HepG2 (cell line): ENCODE measurements around the gene ARL4D. TPM values are rescaled to one million over a fixed set of nuclear protein-coding genes. Genes with fewer than 3 reads are reported as not detected.

Source experiments
- ATAC-seq: fragments of 200-7000 bp; cut with Tn5 transposase; 3 replicates; pipeline ENCODE4 v1.9.1; 2020; ENCODE audit warnings: mild to moderate bottlenecking, moderate library complexity
- BruUV-seq: library from RNA; stranded (reverse); fragments of 400-500 nt; replicated peaks from 2 replicates; lab custom pipeline; 2021; lab: Mats Ljungman, UMichigan
- CTCF ChIA-PET: fragments of 300-600 bp; formaldehyde crosslinking; extraction: SDS; loops from one replicate; lab custom pipeline; 2021; ENCODE audit warnings: low total read pairs, inconsistent platforms, low intra/inter-chr PET ratio; lab: Yijun Ruan, JAX
- POLR2A ChIA-PET: fragments of 350-600 bp; sonication (Branson Sonifier 250); formaldehyde crosslinking; loops from one replicate; lab custom pipeline; 2020; ENCODE audit warnings: antibody characterized with exemption, inconsistent platforms; lab: Yijun Ruan, JAX
- DNase-seq: peaks from one replicate; pipeline ENCODE4 v3.0.0-alpha.2; 2015; ENCODE audit warnings: low spot score
- FAIRE-seq: peaks from 3 replicates; lab custom pipeline; 2011; peaks lifted over from hg19 to GRCh38; lab: Jason Lieb, UNC
- H2AFZ ChIP-seq: one replicate; pipeline ENCODE4 v1.6.1; 2011; ENCODE audit warnings: low read length, inconsistent platforms
- H3K27ac ChIP-seq: fragments of 300-600 bp; 3 replicates; pipeline ENCODE4 v1.8.0; 2011; ENCODE audit warnings: mixed run types, mild to moderate bottlenecking, mixed read lengths, low read length, inconsistent platforms; ENCODE audit not compliant: insufficient read depth; ENCODE audit errors: extremely low read length
- H3K27me3 ChIP-seq, 2 experiments: fragments of 200-600 bp in 1 of 2; 2 replicates in 1 of 2; 3 replicates in 1 of 2; pipeline versions ENCODE4 v1.6.0 to v1.8.0; 2011; ENCODE audit warnings: low read length in 2 of 2, mild to moderate bottlenecking in 2 of 2, moderate library complexity in 2 of 2, inconsistent platforms in 1 of 2; ENCODE audit not compliant: insufficient read depth in 2 of 2, control insufficient read depth in 1 of 2
- H3K36me3 ChIP-seq, 2 experiments: fragments of 200-600 bp in 1 of 2; replicated peaks in 1 of 2; 2 replicates in 1 of 2; 3 replicates in 1 of 2; pipeline versions ENCODE4 v1.5.1 to v1.8.0; 2011; ENCODE audit warnings: low read length in 2 of 2, inconsistent platforms in 1 of 2; ENCODE audit not compliant: insufficient read depth in 2 of 2, control insufficient read depth in 1 of 2
- H3K4me1 ChIP-seq: 2 replicates; pipeline ENCODE4 v1.5.1; 2012; ENCODE audit warnings: low read length, inconsistent platforms; ENCODE audit not compliant: insufficient read depth
- H3K4me2 ChIP-seq: 2 replicates; pipeline ENCODE4 v1.6.0; 2011; ENCODE audit warnings: low read depth, low read length, inconsistent platforms
- H3K4me3 ChIP-seq, 3 experiments: fragments of 200-600 bp in 1 of 3; sonication (generic), shearing (Covaris generic) in 1 of 3; replicated peaks in 1 of 3; 2 replicates each; pipeline ENCODE4 v1.5.1; 2011 to 2016; ENCODE audit warnings: low read length in 3 of 3, inconsistent platforms in 2 of 3, low read depth in 2 of 3, mild to moderate bottlenecking in 2 of 3, control low read depth in 1 of 3, mixed read lengths in 1 of 3; ENCODE audit not compliant: insufficient read depth in 1 of 3
- H3K79me2 ChIP-seq: one replicate; pipeline ENCODE4 v1.6.1; 2011; ENCODE audit warnings: low read length, inconsistent platforms; ENCODE audit not compliant: insufficient read depth
- H3K9ac ChIP-seq: 2 replicates; pipeline ENCODE4 v1.6.0; 2011; ENCODE audit warnings: mild to moderate bottlenecking, low read depth, low read length, inconsistent platforms; ENCODE audit not compliant: insufficient read depth
- H3K9me3 ChIP-seq: 2 replicates; pipeline ENCODE4 v1.5.1; 2012; ENCODE audit warnings: mild to moderate bottlenecking, low read length
- H4K20me1 ChIP-seq: 2 replicates; pipeline ENCODE4 v1.6.0; 2011; ENCODE audit warnings: inconsistent platforms, mild to moderate bottlenecking, low read length, moderate library complexity; ENCODE audit not compliant: insufficient read depth
- ARID2 ChIP-seq: sonication (generic); formaldehyde crosslinking; IDR thresholded peaks from 2 replicates; pipeline ENCODE4 v1.8.1; 2022; ENCODE audit warnings: mild to moderate bottlenecking, missing genetic modification reagents, borderline replicate concordance
- ARNT2 ChIP-seq: sonication (generic); formaldehyde crosslinking; IDR thresholded peaks from 2 replicates; pipeline ENCODE4 v1.8.0; 2022; ENCODE audit warnings: mild to moderate bottlenecking, low read depth, missing genetic modification reagents, moderate library complexity
- EHMT2 ChIP-seq: fragments of 200-600 bp; sonication (generic); IDR thresholded peaks from 2 replicates; pipeline ENCODE4 v1.7.0; 2017; ENCODE audit warnings: antibody characterized with exemption, low read depth, low read length, borderline replicate concordance
- GTF3A ChIP-seq: sonication (generic); formaldehyde crosslinking; conservative IDR thresholded peaks from 2 replicates; pipeline ENCODE4 v1.4.0; 2020; ENCODE audit warnings: mild to moderate bottlenecking, missing genetic modification reagents
- HCFC1 ChIP-seq: fragments of 150-350 bp; IDR thresholded peaks from 2 replicates; pipeline ENCODE4 v1.6.1; 2014; ENCODE audit warnings: low read depth, low read length
- KAT7 ChIP-seq: IDR thresholded peaks from 2 replicates; pipeline ENCODE4 v1.6.1; 2018; ENCODE audit warnings: borderline replicate concordance, missing compliant biosample characterization
- NCOA5 ChIP-seq: sonication (generic); formaldehyde crosslinking; IDR thresholded peaks from 2 replicates; pipeline ENCODE4 v1.4.0; 2020; ENCODE audit warnings: missing genetic modification reagents
- POLR2AphosphoS5 ChIP-seq: IDR thresholded peaks from 2 replicates; pipeline ENCODE4 v1.6.1; 2012; ENCODE audit warnings: low read depth, low read length
- RARA ChIP-seq: IDR thresholded peaks from 2 replicates; pipeline ENCODE4 v1.6.1; 2016; ENCODE audit warnings: missing genetic modification reagents, missing compliant biosample characterization
- RBFOX2 ChIP-seq: fragments of 200-400 bp; formaldehyde crosslinking; IDR thresholded peaks from 2 replicates; pipeline ENCODE4 v1.6.1; 2017; ENCODE audit warnings: low read depth, mild to moderate bottlenecking, low read length
- SAP130 ChIP-seq: IDR thresholded peaks from 2 replicates; pipeline ENCODE4 v1.6.1; 2016; ENCODE audit warnings: low read depth
- TCF12 ChIP-seq, 2 experiments: fragments of 450-650 bp in 1 of 2; sonication (generic) in 1 of 2; formaldehyde crosslinking in 1 of 2; IDR thresholded peaks; 2 replicates each; pipeline versions ENCODE4 v1.6.1 to v1.8.0; 2017 to 2022; ENCODE audit warnings: antibody characterized with exemption in 1 of 2, mild to moderate bottlenecking in 1 of 2, missing genetic modification reagents in 1 of 2, moderate library complexity in 1 of 2
- ZC3H13 ChIP-seq: sonication (generic); formaldehyde crosslinking; IDR thresholded peaks from 2 replicates; pipeline ENCODE4 v1.8.1; 2023; ENCODE audit warnings: mild to moderate bottlenecking, missing genetic modification reagents, moderate library complexity
- ZC3H4 ChIP-seq: sonication (generic); formaldehyde crosslinking; IDR thresholded peaks from 2 replicates; pipeline ENCODE4 v1.4.0; 2020; ENCODE audit warnings: missing genetic modification reagents, borderline replicate concordance
- ZFP90 ChIP-seq: sonication (generic); formaldehyde crosslinking; IDR thresholded peaks from 2 replicates; pipeline ENCODE4 v1.8.0; 2022; ENCODE audit warnings: missing genetic modification reagents, mild to moderate bottlenecking, inconsistent platforms, borderline replicate concordance
- ZNF225 ChIP-seq: sonication (generic); formaldehyde crosslinking; IDR thresholded peaks from 2 replicates; pipeline ENCODE4 v1.4.0; 2020; ENCODE audit warnings: mild to moderate bottlenecking, missing genetic modification reagents
- ZNF253 ChIP-seq: sonication (generic); formaldehyde crosslinking; IDR thresholded peaks from 2 replicates; pipeline ENCODE4 v1.8.0; 2022; ENCODE audit warnings: mild to moderate bottlenecking, missing genetic modification reagents, borderline replicate concordance
- ZNF292 ChIP-seq: sonication (generic); formaldehyde crosslinking; IDR thresholded peaks from 2 replicates; pipeline ENCODE4 v1.8.1; 2022; ENCODE audit warnings: mild to moderate bottlenecking, low read depth, missing genetic modification reagents, borderline replicate concordance
- ZNF550 ChIP-seq: sonication (generic); formaldehyde crosslinking; IDR thresholded peaks from 2 replicates; pipeline ENCODE4 v1.4.0; 2020; ENCODE audit warnings: mild to moderate bottlenecking, missing genetic modification reagents, borderline replicate concordance
- ZNF709 ChIP-seq: sonication (generic); formaldehyde crosslinking; IDR thresholded peaks from 2 replicates; pipeline ENCODE4 v1.5.0; 2020; ENCODE audit warnings: mild to moderate bottlenecking, missing genetic modification reagents
- ZNF749 ChIP-seq: sonication (generic); formaldehyde crosslinking; IDR thresholded peaks from 2 replicates; pipeline ENCODE4 v1.8.0; 2022; ENCODE audit warnings: mild to moderate bottlenecking, missing genetic modification reagents, moderate library complexity, borderline replicate concordance
- ZSCAN21 ChIP-seq: sonication (generic); formaldehyde crosslinking; IDR thresholded peaks from 2 replicates; pipeline ENCODE4 v1.8.0; 2022; ENCODE audit warnings: mild to moderate bottlenecking, missing genetic modification reagents, moderate library complexity, borderline replicate concordance
- WGBS: methylation state at CpG from one replicate; pipeline ENCODE4 v1.1.6; 2017; ENCODE audit warnings: low lambda C conversion rate; 5-methylcytosine and 5-hydroxymethylcytosine counted together
- in situ Hi-C: cut with HindIII; loops from 2 replicates; pipeline ENCODE4 v1.10.0; 2017; ENCODE audit warnings: low pct_unique_long_range_greater_than_20kb; ENCODE audit not compliant: extremely low pct_ligation_motif_present
- intact Hi-C: fragments of 100-400 bp; cut with micrococcal nuclease; formaldehyde crosslinking; loops from one replicate; pipeline ENCODE4 v1.10.0; 2022; ENCODE audit not compliant: unreplicated experiment
- polyA plus RNA-seq, 8 experiments: library from polyadenylated mRNA; depleted of rRNA in 3 of 8; stranded (reverse) in 7 of 8; unstranded in 1 of 8; fragments of >200 nt; fragmentation: Illumina TruSeq in 4 of 8; extraction: Trizol in 4 of 8; gene quantifications; 2 replicates each; pipeline versions ENCODE4 v1.2.1 to v1.2.3, GENCODE V29; 2011 to 2016; ENCODE audit warnings: low read depth in 4 of 8, missing spikeins in 1 of 8, mixed read lengths in 1 of 8; ENCODE audit not compliant: insufficient read depth in 1 of 8
- total RNA-seq, 5 experiments: library from RNA; depleted of rRNA; stranded (reverse); fragments of >200 nt; fragmentation: Illumina TruSeq; extraction: Trizol; gene quantifications; 2 replicates each; pipeline ENCODE4 v1.2.3, GENCODE V29; 2016; ENCODE audit warnings: low read depth in 1 of 5
- TF ChIP-seq, protein P1 (sequence below): sonication (generic); formaldehyde crosslinking; IDR thresholded peaks from 2 replicates; pipeline ENCODE4 v1.5.0; 2020; ENCODE audit warnings: missing genetic modification reagents

The ARL4D gene
- total and polyA plus RNA-seq, 2 of the 13 experiments (the other 11 are each of a cell fraction or from before 2014, with no cell fraction given) = 9.0 to 25.9 TPM

DNA sequence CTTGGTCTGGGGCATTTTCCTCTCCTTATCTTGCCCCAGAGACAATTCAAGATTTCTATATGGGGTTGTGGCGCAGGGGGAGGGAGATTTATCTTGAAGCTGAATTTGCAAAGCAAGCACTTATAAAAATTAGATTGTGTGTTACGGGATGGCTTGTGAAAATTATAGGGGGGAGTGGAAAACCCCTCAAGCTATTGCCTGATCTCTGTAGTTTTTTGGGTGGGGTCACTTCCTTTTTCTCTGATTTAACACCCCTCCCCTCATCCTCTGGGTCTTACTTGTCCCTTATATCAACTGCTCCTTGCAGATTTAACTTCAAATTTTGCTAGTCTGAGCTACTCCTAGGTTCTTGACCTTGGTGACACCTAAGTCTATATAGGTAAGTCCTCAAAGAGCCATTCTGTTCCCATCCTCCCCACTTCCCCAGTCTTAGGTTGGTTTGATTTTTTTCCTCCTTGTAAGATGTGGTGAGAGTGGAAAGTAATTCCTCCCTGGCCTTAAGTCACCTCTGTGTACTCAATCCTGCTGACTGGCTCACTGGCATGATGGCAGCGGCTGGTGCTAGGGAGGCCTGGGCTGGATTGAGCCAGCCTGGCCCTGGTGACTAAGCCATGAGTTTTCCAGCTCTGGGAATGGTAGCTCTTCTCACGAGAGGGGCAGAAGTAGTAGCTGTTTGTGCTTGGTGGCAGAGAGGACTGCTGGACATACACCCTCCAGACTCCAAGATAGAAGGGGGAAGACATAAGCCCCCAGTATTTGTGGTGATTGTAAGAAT lies 2.3 kb downstream of the ARL4D start (continued):
- TF ChIP-seq ZNF749 (CRISPR knock-in tag) = no peak
- TF ChIP-seq, protein P1, sequence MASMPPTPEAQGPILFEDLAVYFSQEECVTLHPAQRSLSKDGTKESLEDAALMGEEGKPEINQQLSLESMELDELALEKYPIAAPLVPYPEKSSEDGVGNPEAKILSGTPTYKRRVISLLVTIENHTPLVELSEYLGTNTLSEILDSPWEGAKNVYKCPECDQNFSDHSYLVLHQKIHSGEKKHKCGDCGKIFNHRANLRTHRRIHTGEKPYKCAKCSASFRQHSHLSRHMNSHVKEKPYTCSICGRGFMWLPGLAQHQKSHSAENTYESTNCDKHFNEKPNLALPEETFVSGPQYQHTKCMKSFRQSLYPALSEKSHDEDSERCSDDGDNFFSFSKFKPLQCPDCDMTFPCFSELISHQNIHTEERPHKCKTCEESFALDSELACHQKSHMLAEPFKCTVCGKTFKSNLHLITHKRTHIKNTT (CRISPR knock-in tag) = no peak
- peak; percentile 33 for TF ChIP-seq RBFOX2
- TF ChIP-seq EHMT2 = no peak
- TF ChIP-seq ZNF550 (CRISPR knock-in tag) = no peak
- peak; percentile 40 for TF ChIP-seq POLR2AphosphoS5
- TF ChIP-seq ZNF225 (CRISPR knock-in tag) = no peak; the same call in 1 of the 2 replicates
- no peak for TF ChIP-seq TCF12 (IDR thresholded peaks at IDR 0.05)
- no peak for TF ChIP-seq TCF12 (CRISPR knock-in tag; IDR thresholded peaks at IDR 0.05)
- 0 out of 2 replicates have a peak, but pooled peaks have one; percentile 11 for TF ChIP-seq ARID2 (CRISPR knock-in tag)

DNA sequence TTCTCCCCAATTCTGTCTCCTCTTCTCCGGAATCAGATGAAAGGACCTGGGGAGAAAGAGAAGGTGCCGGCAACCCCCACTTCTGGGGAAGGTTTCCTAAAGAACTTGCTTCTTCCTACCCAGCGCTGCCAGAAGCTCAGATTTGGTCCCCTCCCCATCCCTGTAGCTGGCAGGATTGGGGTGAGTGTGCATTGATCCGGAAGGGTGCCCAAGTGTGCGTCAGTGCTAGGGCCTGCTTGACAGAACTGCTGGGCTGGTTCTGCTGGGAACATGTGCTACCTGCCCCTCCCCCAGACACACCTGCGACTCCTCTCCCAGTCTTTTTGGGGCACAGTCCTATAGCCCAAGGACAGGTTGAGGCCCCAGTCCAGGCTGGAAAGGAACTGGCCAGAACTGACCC lies 3.3 kb downstream of the ARL4D start:
- intact Hi-C loops = no loop called here
- FAIRE-seq = no peak
- no TSS peak for BruUV-seq
- Histone ChIP-seq H3K36me3 (peaks cover 0 to 2% of the 10 kb centered on the region in 2 experiments; a peak in 2 of 5 replicates), H3K4me1 (peaks cover 62% of the 10 kb centered on the region), H3K9ac (peak overlapping the region; percentile 7; the same call in 1 of the 2 replicates), H3K4me2 (peak overlapping the region; percentile 100), H2AFZ (no peak overlapping the region), H3K9me3 (no peaks in the 10 kb centered on the region), H3K4me3 (no peak overlapping the region; a peak in 1 of 6 replicates), H3K27ac (no peak overlapping the region), H3K27me3 (no peaks in the 10 kb centered on the region; a peak in 1 of 5 replicates), H4K20me1 (peaks cover 14% of the 10 kb centered on the region; the same call in 1 of the 2 replicates), H3K79me2 (peaks cover 28% of the 10 kb centered on the region)
- no peak for DNase-seq
- ChIA-PET CTCF (interaction anchor here (1.1 kb wide), 1 partner anchor 82 kb away, joined by 6 read pairs; the partner anchor contains the start of gene DHX8), POLR2A (interaction anchor here (1.4 to 13.3 kb wide), 7 partner anchors 17 to 79 kb away, joined by 5 to 485 read pairs (median 11); partner anchors contain the start of gene DHX8)
- ATAC-seq = no peak; the same call in 2 of the 3 replicates
- in situ Hi-C loops = no loop called here
- WGBS = 87% methylated on average over 6 of the region's 6 CpGs
- TF ChIP-seq ZNF709 (CRISPR knock-in tag) (no peak), ZNF292 (CRISPR knock-in tag) (no peak), ARNT2 (CRISPR knock-in tag) (no peak), ZC3H4 (CRISPR knock-in tag) (no peak), ZC3H13 (CRISPR knock-in tag) (peak; percentile 90), SAP130 (CRISPR knock-in tag) (no peak), ZSCAN21 (CRISPR knock-in tag) (no peak), ZNF253 (no peak), HCFC1 (no peak), KAT7 (no peak), GTF3A (CRISPR knock-in tag) (no peak), ZFP90 (CRISPR knock-in tag) (no peak), NCOA5 (no peak), RARA (no peak)
